Measurements from ENCODE around the gene LNX1. TPM values are rescaled to one million over a fixed set of nuclear protein-coding genes. Genes with fewer than 3 reads are reported as not detected.

LNX1 gene
- polyA plus RNA-seq, 3 donors: 0.09 to 0.13 TPM; not detected in 1

DNA sequence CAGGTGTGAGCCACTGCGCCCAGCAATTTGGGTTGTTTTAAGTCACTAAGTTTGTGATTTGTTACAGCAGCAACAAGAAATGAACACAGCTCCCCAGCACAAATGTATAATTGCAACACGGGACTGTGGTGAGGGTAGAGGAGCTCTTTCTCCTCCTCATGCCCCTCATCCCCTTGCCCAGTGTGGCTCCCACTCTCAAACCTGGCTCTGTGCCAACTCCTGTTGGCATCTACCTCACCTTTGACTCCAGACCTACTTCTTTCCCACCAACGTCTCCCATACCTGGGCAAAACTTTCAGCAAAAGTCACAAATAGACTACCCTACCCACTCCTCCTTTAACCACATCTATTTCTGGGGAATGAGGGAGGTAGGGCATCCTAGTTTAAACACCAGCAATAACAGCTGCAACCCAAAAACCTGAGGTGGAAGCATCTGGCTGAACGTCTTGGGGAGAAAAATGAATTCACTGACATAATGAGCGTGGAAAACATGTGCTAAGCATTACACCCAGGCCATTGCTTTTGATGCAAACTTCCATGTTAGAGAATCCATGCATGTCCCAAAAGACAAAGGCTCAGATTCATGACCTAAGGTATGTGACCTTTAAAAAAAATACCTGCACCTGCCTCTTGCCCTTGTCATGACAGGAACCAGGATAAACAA lies 19.2 kb downstream of the LNX1 start:
- intact Hi-C loops (cut with micrococcal nuclease): no loop called here
- Mint-ChIP-seq H3K27ac (peak overlapping the region in 1 of 7 donors; percentile 5), H3K36me3 (no peaks in the 10 kb centered on the region)

DNA sequence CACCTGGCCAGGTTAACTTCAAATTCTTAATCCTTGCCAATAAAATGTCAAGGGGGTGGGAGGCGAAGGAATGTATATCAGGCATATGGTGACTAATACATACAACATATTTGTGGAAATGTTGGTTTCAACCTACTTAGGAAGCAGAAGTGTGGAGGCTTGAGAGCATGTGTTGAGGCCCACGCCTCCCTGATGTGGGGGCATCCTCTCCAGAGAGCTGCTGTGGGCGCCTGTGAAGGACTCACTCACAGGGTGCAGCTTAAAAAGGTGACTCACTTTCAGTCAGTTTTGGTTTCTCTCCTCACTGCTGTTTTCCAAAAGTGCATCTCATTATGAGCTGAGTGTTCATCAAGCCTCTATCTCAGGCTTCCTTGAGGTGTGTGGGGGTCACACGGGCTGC lies 27.5 kb downstream of the LNX1 start:
- WGBS (ENCODE audit: insufficient coverage): 78% methylated on average over 3 of the region's 4 CpGs
- Mint-ChIP-seq H3K4me3 (no peak overlapping the region), H3K36me3 (no peaks in the 10 kb centered on the region), H3K4me1 (peaks cover 3% of the 10 kb centered on the region), H3K27me3 (ENCODE audit: low read depth in 3 of 3) (peaks cover 0 to under 1% (median 0%) of the 10 kb centered on the region in 3 donors), H3K27ac (no peak overlapping the region), H3K9me3 (peaks cover 0 to 5% (median 4%) of the 10 kb centered on the region in 7 donors)
- H3K79me2 ChIP-seq (ENCODE audit: insufficient read depth, low read length): no peaks in the 10 kb centered on the region
- H2AFZ ChIP-seq (ENCODE audit: insufficient read depth, low read depth, low read length, poor library complexity, severe bottlenecking): no peak overlapping the region
- no peaks in the 10 kb centered on the region for H4K20me1 ChIP-seq (ENCODE audit: insufficient read depth, low read length)
- TF ChIP-seq, protein P1, sequence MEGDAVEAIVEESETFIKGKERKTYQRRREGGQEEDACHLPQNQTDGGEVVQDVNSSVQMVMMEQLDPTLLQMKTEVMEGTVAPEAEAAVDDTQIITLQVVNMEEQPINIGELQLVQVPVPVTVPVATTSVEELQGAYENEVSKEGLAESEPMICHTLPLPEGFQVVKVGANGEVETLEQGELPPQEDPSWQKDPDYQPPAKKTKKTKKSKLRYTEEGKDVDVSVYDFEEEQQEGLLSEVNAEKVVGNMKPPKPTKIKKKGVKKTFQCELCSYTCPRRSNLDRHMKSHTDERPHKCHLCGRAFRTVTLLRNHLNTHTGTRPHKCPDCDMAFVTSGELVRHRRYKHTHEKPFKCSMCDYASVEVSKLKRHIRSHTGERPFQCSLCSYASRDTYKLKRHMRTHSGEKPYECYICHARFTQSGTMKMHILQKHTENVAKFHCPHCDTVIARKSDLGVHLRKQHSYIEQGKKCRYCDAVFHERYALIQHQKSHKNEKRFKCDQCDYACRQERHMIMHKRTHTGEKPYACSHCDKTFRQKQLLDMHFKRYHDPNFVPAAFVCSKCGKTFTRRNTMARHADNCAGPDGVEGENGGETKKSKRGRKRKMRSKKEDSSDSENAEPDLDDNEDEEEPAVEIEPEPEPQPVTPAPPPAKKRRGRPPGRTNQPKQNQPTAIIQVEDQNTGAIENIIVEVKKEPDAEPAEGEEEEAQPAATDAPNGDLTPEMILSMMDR (IDR thresholded peaks at IDR 0.05): no peak
- H3K36me3 ChIP-seq (replicated peaks in 1 of 2; ENCODE audit: control insufficient read depth in 1 of 2, insufficient read depth in 2 of 2, low read length in 2 of 2): no peaks in the 10 kb centered on the region
- H3K27ac ChIP-seq (ENCODE audit: low read depth in 1 of 2, low read length in 2 of 2): no peak overlapping the region
- H3K4me1 ChIP-seq (ENCODE audit: control insufficient read depth in 1 of 2, insufficient read depth in 2 of 2, low read length in 2 of 2): peaks cover 1 to 2% of the 10 kb centered on the region in 2 donors
- H3K27me3 ChIP-seq (ENCODE audit: control insufficient read depth in 2 of 2, insufficient read depth in 2 of 2, low read length in 2 of 2): no peaks in the 10 kb centered on the region
- no peaks in the 10 kb centered on the region for H3K9me3 ChIP-seq (replicated peaks in 1 of 2; ENCODE audit: control insufficient read depth in 1 of 2, insufficient read depth in 1 of 2, low read length in 2 of 2)
- H3K4me2 ChIP-seq (replicated peaks; ENCODE audit: extremely low read depth, low read length, poor library complexity, severe bottlenecking): no peak overlapping the region
- no peak overlapping the region for H3K9ac ChIP-seq (ENCODE audit: insufficient read depth, low read length, poor library complexity, severe bottlenecking)
- no peak overlapping the region for H3K4me3 ChIP-seq (replicated peaks in 1 of 3; ENCODE audit: low read depth in 2 of 3, low read length in 3 of 3)
- no peak for DNase-seq
- intact Hi-C loops (cut with micrococcal nuclease): no loop called here

More for the DNA sequence above, 19.2 kb downstream of the LNX1 start:
- no peaks in the 10 kb centered on the region for H3K4me1 ChIP-seq (ENCODE audit: control insufficient read depth in 1 of 2, insufficient read depth in 2 of 2, low read length in 2 of 2)
- H3K9me3 Mint-ChIP-seq: peaks cover 0 to 5% (median 2%) of the 10 kb centered on the region in 7 donors
- WGBS (ENCODE audit: insufficient coverage): 71% methylated on average over 1 of the region's 5 CpGs
- no peak for DNase-seq
- no peaks in the 10 kb centered on the region for H3K9me3 ChIP-seq (replicated peaks in 1 of 2; ENCODE audit: control insufficient read depth in 1 of 2, insufficient read depth in 1 of 2, low read length in 2 of 2)
- no peak overlapping the region for H3K4me2 ChIP-seq (replicated peaks; ENCODE audit: extremely low read depth, low read length, poor library complexity, severe bottlenecking)
- H3K4me3 Mint-ChIP-seq: no peak overlapping the region
- H3K27ac ChIP-seq (ENCODE audit: low read depth in 1 of 2, low read length in 2 of 2): no peak overlapping the region
- no peaks in the 10 kb centered on the region for H3K4me1 Mint-ChIP-seq
- no peak overlapping the region for H3K4me3 ChIP-seq (replicated peaks in 1 of 3; ENCODE audit: low read depth in 2 of 3, low read length in 3 of 3)
- H3K27me3 ChIP-seq (ENCODE audit: control insufficient read depth in 2 of 2, insufficient read depth in 2 of 2, low read length in 2 of 2): no peaks in the 10 kb centered on the region
- TF ChIP-seq, protein P1 (IDR thresholded peaks at IDR 0.05): no peak
- no peaks in the 10 kb centered on the region for H3K79me2 ChIP-seq (ENCODE audit: insufficient read depth, low read length)
- no peaks in the 10 kb centered on the region for H3K36me3 ChIP-seq (replicated peaks in 1 of 2; ENCODE audit: control insufficient read depth in 1 of 2, insufficient read depth in 2 of 2, low read length in 2 of 2)
- no peaks in the 10 kb centered on the region for H4K20me1 ChIP-seq (ENCODE audit: insufficient read depth, low read length)
- no peak overlapping the region for H2AFZ ChIP-seq (ENCODE audit: insufficient read depth, low read depth, low read length, poor library complexity, severe bottlenecking)
- H3K9ac ChIP-seq (ENCODE audit: insufficient read depth, low read length, poor library complexity, severe bottlenecking): no peak overlapping the region
- peaks cover 0 to 2% (median 1%) of the 10 kb centered on the region in 3 donors for H3K27me3 Mint-ChIP-seq (ENCODE audit: low read depth in 3 of 3)

Data from CD14-positive monocyte (primary cell).